ENCODE measurements around the gene UBE2Q2.
"Not testable (repeated sequence)": the region's sequence is repeated elsewhere in the genome, so short reads cannot be mapped to it uniquely, and the experiment has no call there.

UBE2Q2 gene

DNA sequence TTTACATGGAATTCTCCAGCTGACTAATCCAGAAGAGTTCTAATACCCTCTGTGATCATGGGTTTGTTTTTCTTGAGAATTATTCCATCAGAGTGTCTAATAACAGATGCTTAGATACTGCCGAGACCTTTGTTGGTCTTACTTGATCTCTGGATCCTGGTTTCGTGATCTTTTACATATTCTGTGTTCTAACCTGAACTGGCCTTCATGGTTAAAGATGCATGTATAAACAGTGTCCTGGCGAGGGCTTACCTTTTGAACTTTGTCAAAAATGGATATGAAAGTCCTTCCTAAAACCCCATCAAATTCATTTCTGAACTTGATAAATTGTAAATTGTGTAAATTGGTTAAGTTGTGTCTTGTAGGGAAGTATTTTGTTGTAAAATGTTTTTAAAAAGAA is 24.8 kb downstream of the UBE2Q2 start:
- H3K4me3 ChIP-seq (ENCODE audit: low read depth, low read length) = no peak overlapping the region
- TF ChIP-seq, protein P1, sequence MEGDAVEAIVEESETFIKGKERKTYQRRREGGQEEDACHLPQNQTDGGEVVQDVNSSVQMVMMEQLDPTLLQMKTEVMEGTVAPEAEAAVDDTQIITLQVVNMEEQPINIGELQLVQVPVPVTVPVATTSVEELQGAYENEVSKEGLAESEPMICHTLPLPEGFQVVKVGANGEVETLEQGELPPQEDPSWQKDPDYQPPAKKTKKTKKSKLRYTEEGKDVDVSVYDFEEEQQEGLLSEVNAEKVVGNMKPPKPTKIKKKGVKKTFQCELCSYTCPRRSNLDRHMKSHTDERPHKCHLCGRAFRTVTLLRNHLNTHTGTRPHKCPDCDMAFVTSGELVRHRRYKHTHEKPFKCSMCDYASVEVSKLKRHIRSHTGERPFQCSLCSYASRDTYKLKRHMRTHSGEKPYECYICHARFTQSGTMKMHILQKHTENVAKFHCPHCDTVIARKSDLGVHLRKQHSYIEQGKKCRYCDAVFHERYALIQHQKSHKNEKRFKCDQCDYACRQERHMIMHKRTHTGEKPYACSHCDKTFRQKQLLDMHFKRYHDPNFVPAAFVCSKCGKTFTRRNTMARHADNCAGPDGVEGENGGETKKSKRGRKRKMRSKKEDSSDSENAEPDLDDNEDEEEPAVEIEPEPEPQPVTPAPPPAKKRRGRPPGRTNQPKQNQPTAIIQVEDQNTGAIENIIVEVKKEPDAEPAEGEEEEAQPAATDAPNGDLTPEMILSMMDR (IDR thresholded peaks at IDR 0.05; ENCODE audit: borderline replicate concordance, insufficient read depth, low read depth, low read length) = no peak

DNA sequence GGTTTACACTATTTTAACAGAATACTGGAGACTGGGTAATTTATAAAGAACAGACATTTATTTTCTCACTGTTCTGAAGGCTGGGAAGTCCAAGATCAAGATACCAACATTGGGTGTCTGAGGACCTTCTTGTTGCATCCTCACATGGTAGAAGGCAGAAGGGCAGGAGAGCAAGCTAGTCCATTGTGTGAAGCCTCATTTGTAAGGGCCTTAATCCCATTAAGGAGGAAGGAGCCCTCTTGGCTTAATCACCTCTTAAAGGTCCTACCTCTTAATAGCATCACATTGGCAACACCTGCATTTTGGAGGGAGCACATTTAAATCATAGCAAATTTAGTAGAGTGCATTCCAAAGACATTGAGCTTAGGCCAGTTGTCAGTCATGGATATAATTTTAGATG is 26.2 kb downstream of the UBE2Q2 start:
- TF ChIP-seq, protein P1 (IDR thresholded peaks at IDR 0.05; ENCODE audit: borderline replicate concordance, insufficient read depth, low read depth, low read length) = no peak
- H3K4me3 ChIP-seq (ENCODE audit: low read depth, low read length) = no peak overlapping the region

DNA sequence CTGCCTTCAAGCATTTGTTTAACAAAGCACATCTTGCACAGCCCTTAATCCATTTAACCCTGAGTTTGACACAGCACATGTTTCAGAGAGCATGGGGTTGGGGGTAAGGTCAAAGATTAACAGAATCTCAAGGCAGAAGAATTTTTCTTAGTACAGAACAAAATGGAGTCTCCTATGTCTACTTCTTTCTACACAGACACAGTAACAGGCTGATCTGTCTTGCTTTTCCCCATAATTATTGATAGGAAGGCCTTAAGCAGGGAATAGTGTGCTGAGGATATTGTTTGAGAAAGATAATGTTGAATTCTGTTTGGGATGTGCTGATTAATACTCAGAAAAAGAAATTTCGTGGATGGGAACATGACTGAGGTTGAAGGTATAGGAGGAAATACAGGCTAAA is 28.3 kb downstream of the UBE2Q2 start:
- not testable (repeated sequence) for H3K4me3 ChIP-seq (ENCODE audit: low read depth, low read length)

DNA sequence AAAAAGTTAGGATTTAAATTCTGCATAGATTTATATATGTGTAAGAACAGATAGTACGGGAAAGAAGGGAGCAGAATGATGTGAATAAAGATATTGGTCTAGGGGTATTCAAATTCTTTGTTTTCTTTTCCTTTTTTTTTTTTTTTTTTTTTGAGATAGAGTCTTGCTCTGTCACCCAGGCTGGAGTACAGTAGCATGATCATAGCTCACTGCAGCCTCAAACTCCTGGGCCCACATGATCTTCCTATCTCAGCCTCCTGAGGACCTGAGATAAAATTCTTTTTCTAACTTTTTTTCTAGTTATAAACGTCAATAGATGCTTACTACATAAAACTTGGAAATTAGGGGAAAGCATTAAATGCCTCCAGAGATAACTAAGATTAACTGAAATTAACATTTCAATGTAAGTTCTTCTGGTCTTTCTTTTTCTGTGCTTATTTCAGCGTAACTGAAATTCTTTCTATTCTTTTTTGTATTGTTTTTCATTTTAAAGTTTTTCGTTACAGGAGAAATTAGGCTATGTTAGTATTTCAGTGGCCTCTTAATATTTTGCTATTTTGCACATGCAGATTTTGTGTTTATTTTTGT is 29.2 kb downstream of the UBE2Q2 start:
- no peak overlapping the region for H3K4me3 ChIP-seq (ENCODE audit: low read depth, low read length)
- TF ChIP-seq, protein P1 (IDR thresholded peaks at IDR 0.05; ENCODE audit: borderline replicate concordance, insufficient read depth, low read depth, low read length) = no peak

DNA sequence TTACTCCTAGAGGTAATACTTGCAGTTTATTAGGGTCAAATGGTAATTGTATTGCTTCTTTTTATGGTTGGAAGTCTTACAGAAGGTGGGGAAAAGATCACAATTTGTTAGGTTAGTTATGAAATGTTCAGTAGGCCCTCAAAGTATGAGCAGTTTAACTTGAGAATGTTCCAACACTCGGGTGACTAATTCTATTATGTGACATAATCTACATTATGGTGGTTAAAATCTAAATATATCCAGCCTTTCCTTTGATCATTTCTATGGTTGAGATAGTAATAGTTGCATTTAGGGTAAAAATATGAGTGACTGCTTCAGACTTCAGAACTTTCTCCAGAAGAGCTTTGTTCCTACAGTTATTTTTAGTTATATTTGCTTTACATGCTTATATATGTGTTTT is 40.8 kb downstream of the UBE2Q2 start:
- TF ChIP-seq, protein P1 (IDR thresholded peaks at IDR 0.05; ENCODE audit: borderline replicate concordance, insufficient read depth, low read depth, low read length) = no peak
- no peak overlapping the region for H3K4me3 ChIP-seq (ENCODE audit: low read depth, low read length)

DNA sequence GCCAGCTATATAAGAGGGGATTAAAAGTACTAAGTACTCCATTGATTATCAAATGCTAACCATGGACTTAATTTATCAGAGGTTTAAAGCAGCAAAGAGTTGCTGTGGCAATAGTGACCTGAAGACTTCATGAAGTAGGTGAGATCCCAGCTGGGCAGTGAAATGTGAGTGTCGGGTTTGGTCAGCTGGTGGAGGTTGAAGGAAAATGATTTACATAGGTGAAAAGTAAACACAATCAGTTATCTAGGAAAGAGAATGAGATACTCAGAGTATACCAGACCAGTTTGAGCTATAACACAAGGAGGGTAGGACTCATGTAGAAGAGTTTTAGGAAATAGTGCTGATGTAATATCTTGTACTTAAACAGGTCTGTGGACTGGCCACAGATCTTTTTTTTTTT is 43.9 kb downstream of the UBE2Q2 start:
- no peak overlapping the region for H3K4me3 ChIP-seq (ENCODE audit: low read depth, low read length)
- TF ChIP-seq, protein P1 (IDR thresholded peaks at IDR 0.05; ENCODE audit: borderline replicate concordance, insufficient read depth, low read depth, low read length) = no peak

DNA sequence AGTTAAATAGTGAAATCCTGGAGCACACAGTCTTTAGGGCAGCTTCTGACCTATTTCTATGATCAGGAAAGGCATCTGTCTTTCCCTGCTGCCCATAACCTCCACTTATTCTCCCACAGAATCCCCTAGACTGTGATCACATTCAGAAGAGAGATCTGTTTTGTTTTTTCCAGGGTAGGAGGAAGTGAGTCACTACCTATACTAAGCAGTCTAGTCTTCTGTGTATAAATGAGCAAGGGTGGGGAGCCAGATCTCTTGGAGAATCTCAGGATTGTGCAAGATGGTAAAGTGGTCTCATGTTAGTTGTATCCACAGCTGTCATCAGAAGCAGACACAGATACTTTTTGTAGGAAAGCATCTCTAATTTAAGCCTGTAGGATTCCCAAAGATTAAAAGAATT is 48.6 kb downstream of the UBE2Q2 start:
- TF ChIP-seq, protein P1 (IDR thresholded peaks at IDR 0.05; ENCODE audit: borderline replicate concordance, insufficient read depth, low read depth, low read length) = no peak
- H3K4me3 ChIP-seq (ENCODE audit: low read depth, low read length) = no peak overlapping the region

DNA sequence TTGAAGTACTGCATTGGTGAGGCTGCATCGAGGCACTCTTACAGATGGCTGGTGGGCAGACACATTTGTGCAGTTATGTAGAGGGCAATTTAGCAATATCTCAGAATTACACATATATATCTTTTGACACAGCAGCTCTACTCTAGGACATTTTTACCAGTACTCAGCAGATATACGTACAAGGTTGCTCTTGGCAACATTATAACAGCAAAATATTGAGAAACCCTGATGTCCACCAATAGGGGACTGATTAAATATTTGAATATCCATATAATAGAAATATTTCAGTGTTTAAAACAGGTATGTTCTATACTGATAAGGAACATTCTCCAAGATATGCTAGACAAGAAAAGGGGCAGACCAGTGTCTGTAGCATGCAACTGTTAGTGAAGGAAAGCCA is 52.5 kb downstream of the UBE2Q2 start:
- TF ChIP-seq, protein P1 (IDR thresholded peaks at IDR 0.05; ENCODE audit: borderline replicate concordance, insufficient read depth, low read depth, low read length) = no peak

More for the DNA sequence above, 52.5 kb downstream of the UBE2Q2 start:
- H3K4me3 ChIP-seq (ENCODE audit: low read depth, low read length) = no peak overlapping the region

Data from GM12875 (cell line).